UCSD-AML1 (cell line): Measurements from ENCODE around the gene PDK1.
A peak's percentile ranks its signal among the peaks of the same experiment; 100 is the strongest.
"Not testable (repeated sequence)": the region's sequence is repeated elsewhere in the genome, so short reads cannot be mapped to it uniquely, and the experiment has no call there.

Source experiments
- DNase-seq: peaks from one replicate; lab custom pipeline; 2025; ENCODE audit not compliant: unreplicated experiment; lab: John Stamatoyannopoulos, UW

PDK1 gene

DNA sequence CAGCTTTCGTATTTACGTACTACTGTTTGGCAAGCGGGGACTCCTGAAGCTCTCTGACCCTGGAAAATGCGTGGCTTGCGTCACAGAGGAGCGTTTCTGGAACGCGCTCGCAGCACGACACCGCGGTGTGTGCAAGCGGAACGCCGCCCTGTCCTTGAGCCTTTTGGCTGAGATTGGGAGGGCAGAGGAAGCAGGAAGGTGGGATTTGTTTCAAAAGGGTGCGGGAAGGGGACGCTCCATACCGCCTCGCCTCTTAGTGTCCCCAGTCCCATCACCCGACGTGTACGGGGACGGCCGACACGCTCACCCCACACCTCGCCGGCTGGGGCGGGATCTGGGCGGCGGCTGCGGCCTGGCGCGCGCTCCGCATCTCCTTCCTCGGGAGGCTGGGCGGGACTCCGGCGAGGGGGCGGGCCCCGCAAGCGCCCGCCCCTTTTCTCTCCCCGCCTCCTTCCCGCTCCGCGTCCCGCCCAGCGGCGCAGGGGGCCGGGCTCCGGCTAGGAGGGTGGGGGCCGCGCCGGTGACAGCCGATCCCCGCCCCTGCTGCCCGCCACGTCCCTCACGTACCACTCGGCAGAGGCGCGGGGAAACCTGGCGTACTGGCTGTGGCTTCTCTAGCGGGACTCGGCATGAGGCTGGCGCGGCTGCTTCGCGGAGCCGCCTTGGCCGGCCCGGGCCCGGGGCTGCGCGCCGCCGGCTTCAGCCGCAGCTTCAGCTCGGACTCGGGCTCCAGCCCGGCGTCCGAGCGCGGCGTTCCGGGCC is at the start of gene PDK1:
Gene PDK1, plus strand, starts transcription at position 569 of the 762 bp plus-strand sequence. Its CDS starts 61 bp downstream, at position 630.
- DNase-seq, result peak; percentile 94

DNA sequence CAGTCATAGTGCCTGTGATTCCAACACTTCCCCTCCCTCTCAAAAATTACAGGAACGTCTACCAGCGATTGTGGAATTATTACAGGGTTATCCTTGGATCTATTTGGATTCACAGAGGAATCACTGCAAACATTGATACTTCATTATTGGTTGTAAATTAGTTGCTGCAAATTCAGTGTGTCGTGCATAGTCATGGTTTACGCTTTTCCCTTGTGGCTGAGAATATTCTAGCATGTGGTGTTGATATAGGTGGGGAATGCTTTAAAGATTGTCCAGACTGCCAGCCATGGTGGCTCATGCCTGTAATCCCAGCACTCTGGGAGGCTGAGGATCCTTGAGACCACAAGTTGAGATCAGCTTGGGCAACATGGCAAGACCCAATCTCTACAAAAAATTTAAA is 48.7 kb upstream of the PDK1 start:
- no peak for DNase-seq

DNA sequence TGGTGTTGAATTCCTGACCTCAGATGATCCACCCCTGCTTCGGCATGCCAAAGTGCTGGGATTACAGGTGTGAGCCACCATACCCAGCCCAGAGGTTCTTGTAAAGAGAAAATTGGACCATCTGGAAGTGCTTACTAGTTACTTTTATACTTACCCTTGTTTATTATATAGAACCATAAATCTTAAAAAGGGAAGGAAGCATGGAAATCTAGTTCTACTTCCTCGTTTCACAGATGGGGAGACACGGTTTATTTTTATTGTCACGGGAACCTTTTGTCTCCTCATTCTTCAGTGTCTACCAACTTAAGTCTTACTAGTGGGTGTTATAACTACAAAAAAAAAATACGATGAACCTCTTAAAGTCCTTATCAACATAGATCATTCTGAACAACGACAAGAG is 45.8 kb upstream of the PDK1 start:
- no peak for DNase-seq

DNA sequence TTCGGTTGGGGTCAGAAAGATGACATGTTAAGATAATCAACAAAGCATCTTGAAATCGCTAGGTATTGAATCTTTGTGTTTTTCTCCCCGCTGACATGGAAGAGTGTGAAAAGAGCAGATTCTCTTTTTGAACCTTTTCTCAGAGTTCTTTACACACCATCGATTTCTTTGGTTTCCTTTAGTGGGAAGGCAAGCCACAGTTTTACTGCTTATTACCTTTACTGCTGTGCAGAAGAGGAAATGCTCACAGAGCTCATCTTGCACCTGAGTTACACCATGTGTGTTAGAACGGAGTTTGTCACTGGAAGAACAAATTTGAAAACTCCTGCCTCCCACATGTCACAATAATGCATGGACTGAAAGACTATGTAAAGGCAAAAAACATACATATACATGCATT is 45.3 kb upstream of the PDK1 start:
- DNase-seq, result no peak

DNA sequence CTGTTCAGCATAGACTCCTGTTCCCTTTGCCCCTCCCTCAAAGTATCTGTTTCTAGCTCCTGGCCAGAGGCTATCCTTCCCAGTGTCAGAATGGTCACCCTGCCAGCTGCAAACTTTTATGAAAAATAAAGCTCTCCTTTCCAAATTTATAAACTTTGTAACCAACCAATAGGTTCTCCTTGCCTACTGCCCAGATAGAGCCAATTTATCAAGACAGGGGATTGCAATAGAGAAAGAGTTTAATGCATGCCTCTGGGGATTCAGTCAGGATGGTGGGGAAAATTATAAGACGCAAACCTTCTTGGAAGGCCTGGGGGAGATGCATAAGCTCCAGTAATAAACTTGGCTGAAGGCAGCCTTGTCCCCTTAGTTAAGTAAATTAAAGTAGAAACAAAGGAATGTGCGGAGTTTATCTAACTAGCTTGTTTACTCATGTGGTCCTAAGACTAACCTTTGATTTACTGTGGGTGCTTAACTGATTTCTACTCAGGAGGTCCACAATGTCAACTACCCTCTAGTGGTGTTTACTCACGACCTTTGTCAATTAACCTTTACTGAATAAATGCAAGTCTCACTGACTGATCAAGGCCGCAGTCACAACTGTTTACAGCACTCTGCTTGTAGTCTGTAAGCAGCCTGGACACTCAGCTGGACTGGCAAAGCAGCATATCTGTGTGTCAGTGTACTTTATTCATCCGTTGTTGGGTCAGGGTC is 42.9 kb upstream of the PDK1 start:
- DNase-seq, result no peak

DNA sequence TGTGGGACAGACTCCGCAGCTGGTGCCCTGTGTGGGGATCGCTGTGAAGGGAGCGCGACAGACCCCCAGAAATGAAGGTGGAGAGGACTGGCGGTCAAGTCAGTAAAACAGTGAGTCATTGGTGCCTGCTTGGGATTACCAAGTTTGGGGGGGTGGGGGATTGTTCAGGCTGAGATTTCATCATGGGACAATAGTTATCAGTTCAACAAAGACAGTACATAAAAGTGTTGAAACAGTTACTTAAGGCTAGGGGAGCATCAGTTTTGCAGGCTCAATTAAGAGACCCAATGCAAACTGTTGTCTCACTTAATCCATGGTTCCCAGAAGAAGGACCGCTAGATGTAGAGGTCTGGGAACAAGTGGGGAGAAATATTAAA is 42.4 kb upstream of the PDK1 start:
- DNase-seq, result no peak

DNA sequence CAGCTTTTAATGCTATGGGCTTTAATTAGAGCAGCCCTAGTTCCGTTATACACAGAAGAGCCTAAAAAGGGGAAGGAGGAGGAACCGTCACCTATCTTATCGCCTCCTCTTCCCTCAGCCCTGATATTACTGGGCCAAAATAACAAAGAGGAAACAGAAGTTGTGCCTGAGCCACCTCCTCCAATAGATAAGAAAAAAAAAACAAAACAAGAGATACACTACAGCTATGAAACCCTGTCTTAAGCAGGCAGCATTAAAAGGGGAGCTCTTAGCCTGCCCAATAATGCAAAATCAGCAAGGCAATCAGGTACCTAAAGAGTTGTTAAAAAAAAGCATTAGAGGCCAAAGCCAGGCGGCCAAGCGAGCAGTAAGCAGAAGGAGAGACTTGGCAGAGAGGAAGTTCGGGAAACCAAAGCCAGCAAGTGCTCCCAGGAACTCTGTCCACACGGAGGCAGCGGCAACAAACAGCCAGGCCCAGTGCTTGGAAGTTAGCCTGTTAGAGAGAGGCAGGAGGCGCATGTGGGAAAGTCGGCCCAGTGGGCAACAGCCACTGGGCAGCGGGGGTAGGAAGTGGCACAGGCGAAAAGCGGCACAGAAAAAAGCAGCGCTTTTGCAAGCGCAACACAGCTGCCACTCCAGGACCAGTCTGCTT is 41.8 kb upstream of the PDK1 start:
- DNase-seq, result peak; percentile 70

DNA sequence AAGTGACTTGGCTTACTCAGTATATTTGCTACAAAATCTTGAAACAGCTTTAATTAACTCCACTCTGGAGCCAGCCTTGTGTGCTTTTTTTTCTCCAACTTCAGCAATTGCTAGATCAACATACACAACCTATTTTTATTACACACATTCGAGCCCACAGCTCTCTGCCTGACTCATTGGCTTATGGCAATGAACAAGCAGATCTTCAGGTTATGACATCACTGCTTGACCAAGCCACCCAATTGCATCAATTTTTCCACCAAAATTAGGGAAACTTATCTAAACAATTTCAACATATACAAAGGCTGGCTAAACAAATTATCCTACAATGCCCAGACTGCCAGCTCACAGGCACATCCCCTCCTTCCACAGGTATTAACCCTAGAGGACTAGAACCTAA is 39.6 kb upstream of the PDK1 start:
- no peak for DNase-seq

DNA sequence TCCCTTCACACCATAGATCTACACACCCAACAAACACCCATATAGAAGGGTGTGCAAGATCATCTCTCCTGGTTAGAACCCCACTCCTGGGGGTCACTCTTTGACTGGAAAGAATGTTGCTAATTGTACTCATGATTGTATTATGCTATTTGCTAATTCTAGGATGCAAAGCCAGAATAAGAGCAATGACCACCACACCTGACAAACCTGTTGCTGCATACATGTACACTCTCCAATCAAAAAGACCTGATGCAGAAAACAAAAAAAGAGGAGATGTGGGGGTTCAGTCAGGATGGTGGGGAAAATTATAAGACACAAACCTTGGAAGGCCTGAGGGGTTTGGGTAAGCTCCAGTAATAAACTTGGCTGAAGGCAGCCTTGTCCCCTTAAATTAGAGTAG is 36.9 kb upstream of the PDK1 start:
- no peak for DNase-seq

DNA sequence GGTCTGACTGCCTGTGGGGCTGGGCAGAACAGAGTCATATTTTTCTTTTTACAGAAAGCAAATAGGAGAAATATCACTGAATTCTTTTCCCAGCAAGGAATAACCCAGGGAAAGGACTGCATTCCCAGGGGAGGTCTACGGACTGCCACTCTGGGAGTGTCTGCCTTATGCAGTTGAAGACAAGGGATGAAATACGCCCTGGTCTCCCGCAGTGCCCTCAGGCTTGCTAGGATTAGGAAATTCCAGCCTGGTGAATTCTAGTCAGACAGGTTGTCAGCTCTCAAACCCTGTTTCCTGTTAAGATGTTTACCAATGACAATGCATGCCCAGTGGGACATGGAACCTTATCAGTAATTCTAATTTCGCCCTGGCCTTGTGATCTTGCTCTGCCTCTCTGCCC is 30.3 kb upstream of the PDK1 start:
- no peak for DNase-seq

DNA sequence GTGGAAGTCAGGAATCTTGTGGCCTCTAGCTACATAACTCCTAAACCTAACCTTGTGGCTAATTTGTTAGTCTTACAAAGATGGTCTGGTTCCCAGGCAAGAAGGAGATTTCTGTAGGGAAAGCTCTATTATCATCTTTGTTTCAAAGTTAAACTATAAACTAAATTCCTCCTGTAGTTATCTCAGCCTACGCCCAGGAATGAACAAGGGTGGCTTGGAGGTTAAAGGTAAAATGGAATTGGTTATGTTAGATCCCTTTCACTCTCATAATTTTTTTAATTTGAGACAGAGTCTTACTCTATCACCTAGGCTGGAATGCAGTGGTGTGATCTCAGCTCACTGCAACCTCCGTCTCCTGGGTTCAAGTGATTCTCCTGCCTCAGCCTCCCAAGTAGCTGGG is 24.6 kb upstream of the PDK1 start:
- DNase-seq, result no peak

DNA sequence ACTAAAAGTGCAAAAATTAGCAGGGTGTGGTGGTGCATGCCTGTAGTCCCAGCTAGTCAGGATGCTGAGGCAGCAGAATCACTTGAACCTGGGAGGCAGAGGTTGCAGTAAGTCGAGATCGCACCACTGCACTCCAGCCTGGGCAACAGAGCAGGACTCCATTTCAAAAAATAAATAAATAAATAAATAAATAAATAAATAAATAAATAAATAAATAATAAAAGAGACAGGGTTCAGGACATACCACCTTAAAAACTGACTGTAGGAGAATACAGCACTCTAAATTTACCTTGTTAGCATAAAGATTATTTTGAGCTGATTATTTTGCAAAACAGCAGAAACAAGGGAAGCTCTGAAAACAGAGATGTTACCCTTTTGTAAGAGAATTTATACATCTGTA is 23.4 kb upstream of the PDK1 start:
- DNase-seq, result not testable (repeated sequence)

DNA sequence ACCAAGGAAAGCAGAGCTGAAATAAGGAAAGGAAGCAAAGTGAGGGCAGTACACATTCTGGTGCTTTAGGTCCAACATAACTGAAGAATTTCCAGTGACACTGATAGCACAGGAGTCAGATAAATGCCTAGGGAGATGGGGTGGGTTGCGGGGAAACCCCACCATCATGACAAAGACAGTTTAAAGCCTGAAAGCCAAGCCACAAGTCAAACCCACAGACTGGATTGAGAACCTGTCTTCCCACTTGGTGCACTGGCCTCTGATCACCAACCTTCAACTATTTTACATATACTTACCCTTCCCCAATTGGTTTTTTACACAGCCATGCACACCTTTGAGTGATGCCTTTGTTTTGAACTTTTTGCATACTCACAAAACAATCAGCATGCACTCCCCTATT is 22.2 kb upstream of the PDK1 start:
- no peak for DNase-seq

DNA sequence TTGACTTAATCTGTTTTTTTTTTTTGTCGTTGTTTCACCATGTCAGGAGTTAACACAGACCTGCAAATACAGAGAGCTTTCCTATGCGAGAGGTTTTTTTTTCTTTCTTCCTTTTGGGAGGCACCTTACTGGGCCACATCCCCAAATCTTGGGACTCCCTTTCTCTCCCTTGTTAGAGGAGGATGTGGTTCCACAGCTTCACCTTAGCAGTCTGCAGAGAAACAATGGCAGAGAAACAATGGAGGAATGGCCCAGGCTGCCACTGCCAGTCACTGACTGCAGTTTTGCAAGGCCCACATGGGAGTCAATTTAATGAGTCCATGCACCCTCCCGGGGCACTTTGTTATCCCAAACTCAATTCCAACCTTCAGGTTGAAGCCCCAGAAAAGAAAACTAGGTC is 20.8 kb upstream of the PDK1 start:
- no peak for DNase-seq

DNA sequence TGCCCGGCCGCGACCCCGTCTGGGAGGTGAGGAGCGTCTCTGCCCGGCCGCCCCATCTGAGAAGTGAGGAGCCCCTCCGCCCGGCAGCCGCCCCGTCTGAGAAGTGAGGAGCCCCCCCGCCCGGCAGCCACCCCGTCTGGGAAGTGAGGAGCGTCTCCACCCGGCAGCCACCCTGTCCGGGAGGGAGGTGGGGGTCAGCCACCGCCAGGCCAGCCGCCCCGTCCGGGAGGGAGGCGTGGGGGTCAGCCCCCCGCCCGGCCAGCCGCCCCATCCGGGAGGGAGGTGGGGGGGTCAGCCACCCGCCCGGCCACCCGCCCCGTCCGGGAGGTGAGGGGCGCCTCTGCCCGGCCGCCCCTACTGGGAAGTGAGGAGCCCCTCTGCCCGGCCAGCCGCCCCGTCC is 18.0 kb upstream of the PDK1 start:
- DNase-seq, result not testable (repeated sequence)

DNA sequence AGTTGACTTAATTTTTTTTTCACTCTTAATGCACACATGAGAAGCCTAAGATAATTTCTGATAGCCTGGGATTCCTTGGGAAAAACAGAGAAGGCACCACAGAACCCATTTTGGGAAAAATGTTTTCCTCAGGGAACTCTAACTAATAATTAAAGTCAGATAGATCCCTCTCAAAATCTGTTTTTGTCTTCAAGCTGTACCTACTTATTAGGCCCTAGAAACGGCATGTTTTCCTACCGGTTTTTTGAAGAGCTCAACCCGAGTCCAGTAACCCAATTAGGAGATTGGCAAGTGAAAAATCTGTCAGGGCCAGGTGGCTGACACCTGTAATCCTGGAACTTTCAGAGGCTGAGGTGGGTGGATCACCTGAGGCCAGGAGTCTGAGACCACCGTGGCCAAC is 16.1 kb upstream of the PDK1 start:
- no peak for DNase-seq

DNA sequence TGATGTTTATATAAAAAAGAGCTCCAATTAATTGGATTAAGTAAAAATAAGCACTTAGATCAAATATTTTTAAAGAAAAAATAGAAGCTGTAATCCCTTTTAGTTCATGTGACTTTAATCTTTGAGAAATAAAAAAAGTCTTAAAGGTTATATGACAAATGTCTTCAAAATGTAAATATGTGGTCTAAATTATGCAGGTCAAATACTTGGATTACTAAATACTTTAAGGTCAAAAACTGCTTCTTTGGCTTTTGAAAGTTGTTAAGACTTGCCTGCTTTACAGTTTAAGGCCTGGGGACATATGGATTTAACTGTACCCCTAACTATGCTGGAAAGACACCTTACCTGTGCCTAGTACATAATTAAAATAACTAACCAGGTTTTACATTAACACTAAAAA is 15.5 kb upstream of the PDK1 start:
- DNase-seq, result no peak

DNA sequence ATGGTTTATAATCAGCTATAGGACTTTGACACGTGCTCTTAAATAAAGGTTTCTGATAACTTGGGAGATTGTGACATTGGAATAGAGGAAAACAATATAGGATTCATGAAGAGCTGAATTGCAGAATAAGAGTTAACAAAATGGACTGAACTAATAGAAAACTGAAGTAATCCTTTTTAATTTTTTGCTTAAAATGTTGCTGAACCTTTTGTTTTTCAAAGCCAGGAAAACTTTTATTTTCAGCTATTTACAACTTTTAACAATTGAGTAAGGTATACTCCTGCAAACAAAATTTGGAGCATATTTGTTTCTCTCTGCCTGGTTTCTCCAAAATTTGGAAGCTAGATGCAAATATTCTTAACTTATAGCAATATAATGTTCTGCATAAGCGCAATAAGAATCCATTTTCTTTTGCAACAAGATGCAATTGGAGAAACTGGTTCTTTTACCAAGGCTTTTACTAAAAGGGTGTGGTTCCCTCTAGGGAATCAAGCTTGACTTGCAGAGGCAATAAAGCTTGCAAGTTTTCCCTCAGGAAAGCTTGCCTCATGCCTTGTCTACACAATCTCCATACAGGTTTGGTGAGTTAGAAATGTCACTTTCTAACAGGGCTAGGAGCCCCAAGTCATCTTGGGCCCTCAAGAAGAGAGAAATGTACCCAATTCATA is 10.3 kb upstream of the PDK1 start:
- DNase-seq, result no peak

DNA sequence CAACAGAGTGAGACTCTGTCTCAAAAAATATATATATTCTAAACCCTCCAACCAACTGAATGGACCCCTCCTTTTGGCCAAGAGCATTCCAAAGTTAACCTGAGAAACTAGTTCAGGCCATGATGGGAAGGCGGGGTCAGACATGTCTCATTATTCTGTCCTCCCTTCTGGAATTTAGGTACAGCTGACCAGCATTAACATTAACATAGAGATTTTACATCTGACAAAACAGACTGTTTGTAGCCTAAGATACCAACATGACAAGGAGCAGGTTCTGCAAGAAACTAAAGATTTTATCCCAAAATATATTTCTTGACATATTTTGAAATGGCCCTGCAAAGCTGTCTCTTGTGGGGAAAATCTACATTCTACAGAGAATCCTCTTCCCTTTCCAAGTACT is 6.8 kb upstream of the PDK1 start:
- no peak for DNase-seq

DNA sequence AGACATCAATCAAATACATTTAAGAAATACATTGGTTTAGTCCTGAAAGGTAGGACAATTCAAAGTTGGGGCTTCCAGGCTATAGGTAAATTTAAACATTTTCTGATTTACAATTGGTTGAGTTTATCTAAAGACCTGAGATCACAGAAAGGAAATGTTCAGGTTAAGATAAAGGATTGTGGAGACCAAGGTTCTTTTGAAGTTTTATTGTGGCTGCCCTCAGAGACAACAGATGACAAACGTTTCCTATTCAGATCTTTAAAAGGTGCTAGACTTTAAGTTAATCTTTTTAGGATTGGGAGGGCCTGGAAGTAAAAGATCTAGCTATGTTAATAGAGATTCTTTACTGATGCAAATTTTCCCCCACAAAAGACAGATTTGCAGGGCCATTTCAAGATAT is 6.1 kb upstream of the PDK1 start:
- DNase-seq, result not testable (repeated sequence)

DNA sequence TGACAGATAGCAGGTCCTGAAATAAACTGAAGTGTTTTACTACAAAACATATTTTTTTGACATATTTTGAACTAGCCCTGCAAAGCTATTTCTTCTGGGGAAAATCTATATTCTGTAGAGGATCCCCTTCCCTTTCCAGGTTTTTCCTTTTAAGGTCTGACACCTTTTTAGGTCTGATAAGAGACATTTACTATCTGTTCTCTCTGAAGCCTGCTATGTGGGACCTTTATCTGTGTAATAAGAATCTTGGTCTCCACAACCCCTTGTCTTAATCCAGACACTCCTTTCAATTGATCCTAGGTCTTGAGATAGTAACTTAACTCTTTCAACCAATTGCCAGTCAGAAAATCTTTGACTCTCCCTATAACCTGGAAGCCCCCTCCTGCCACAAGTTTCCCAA is 5.5 kb upstream of the PDK1 start:
- no peak for DNase-seq

DNA sequence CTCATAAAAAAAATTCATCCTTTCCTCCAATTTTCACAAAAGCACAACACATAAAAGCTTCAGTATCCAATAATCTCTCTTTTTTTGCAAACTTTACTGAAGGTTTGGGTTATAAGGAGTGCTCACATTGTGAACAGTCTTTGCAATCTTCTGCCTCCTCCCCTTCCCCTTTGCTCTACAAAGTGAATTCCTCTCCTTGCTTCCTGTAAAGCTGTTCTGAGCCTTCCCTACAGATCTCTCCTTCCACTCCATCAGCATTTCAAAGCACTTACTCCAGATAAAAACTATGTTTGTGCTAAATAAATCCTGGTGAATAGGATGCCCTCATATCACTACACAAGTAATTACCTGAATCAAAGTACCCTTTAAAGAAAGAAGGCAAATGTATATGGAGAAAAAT is 4.6 kb upstream of the PDK1 start:
- DNase-seq, result no peak
